HL-60 (cell line): ENCODE results near the gene TTC27.
A peak's percentile ranks its signal among the peaks of the same experiment; 100 is the strongest.

ENCODE experiments used
- GABPA ChIP-seq: IDR thresholded peaks from 2 replicates; pipeline ENCODE4 v1.6.1; 2012; ENCODE audit warnings: low read depth
- POLR2AphosphoS5 ChIP-seq: IDR thresholded peaks from 2 replicates; pipeline ENCODE4 v1.6.1; 2012; ENCODE audit warnings: low read depth
- SPI1 ChIP-seq: IDR thresholded peaks from 2 replicates; pipeline ENCODE4 v1.6.1; 2012; ENCODE audit warnings: low read depth, mild to moderate bottlenecking, borderline replicate concordance
- TF ChIP-seq, protein P1 (sequence below): IDR thresholded peaks from one replicate; pipeline ENCODE4 v1.5.1; 2011; ENCODE audit warnings: low read length, control low read depth, inconsistent platforms; ENCODE audit not compliant: insufficient read depth
- TF ChIP-seq, protein P2 (sequence below): IDR thresholded peaks from 2 replicates; pipeline ENCODE4 v1.6.1; 2012; ENCODE audit warnings: low read depth; ENCODE audit not compliant: insufficient replicate concordance

DNA sequence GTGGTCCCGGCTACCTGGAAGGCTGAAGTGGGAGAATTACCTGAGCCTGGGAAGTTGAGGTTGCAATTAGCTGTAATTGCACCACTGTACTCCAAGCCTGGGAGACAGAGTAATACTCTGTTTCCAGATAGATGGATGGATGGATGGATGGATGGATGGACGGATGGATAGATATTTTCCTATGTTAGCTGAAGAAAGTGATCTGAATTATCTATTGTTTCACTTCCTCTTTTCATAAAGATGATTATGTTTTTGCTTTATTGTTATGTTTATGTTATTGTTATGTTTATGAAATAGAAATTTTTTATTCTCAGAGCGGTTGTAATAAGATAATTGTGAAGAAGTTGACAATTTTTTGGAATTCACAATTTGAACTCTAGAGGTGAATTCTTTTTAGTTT lies 33.3 kb upstream of the TTC27 start:
- TF ChIP-seq, protein P1, sequence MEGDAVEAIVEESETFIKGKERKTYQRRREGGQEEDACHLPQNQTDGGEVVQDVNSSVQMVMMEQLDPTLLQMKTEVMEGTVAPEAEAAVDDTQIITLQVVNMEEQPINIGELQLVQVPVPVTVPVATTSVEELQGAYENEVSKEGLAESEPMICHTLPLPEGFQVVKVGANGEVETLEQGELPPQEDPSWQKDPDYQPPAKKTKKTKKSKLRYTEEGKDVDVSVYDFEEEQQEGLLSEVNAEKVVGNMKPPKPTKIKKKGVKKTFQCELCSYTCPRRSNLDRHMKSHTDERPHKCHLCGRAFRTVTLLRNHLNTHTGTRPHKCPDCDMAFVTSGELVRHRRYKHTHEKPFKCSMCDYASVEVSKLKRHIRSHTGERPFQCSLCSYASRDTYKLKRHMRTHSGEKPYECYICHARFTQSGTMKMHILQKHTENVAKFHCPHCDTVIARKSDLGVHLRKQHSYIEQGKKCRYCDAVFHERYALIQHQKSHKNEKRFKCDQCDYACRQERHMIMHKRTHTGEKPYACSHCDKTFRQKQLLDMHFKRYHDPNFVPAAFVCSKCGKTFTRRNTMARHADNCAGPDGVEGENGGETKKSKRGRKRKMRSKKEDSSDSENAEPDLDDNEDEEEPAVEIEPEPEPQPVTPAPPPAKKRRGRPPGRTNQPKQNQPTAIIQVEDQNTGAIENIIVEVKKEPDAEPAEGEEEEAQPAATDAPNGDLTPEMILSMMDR: no peak
- TF ChIP-seq POLR2AphosphoS5 (no peak), SPI1 (peak; percentile 57; the same call in 1 of the 2 replicates), GABPA (no peak)
- TF ChIP-seq, protein P2, sequence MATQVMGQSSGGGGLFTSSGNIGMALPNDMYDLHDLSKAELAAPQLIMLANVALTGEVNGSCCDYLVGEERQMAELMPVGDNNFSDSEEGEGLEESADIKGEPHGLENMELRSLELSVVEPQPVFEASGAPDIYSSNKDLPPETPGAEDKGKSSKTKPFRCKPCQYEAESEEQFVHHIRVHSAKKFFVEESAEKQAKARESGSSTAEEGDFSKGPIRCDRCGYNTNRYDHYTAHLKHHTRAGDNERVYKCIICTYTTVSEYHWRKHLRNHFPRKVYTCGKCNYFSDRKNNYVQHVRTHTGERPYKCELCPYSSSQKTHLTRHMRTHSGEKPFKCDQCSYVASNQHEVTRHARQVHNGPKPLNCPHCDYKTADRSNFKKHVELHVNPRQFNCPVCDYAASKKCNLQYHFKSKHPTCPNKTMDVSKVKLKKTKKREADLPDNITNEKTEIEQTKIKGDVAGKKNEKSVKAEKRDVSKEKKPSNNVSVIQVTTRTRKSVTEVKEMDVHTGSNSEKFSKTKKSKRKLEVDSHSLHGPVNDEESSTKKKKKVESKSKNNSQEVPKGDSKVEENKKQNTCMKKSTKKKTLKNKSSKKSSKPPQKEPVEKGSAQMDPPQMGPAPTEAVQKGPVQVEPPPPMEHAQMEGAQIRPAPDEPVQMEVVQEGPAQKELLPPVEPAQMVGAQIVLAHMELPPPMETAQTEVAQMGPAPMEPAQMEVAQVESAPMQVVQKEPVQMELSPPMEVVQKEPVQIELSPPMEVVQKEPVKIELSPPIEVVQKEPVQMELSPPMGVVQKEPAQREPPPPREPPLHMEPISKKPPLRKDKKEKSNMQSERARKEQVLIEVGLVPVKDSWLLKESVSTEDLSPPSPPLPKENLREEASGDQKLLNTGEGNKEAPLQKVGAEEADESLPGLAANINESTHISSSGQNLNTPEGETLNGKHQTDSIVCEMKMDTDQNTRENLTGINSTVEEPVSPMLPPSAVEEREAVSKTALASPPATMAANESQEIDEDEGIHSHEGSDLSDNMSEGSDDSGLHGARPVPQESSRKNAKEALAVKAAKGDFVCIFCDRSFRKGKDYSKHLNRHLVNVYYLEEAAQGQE: no peak
